Neural progenitor cell (in vitro differentiated cells): ENCODE measurements around the gene ABCC4.

ENCODE experiments used
- CTCF ChIP-seq: fragments of 200-600 bp; sonication (generic); IDR thresholded peaks from 2 replicates; pipeline ENCODE4 v1.5.1; 2017; ENCODE audit warnings: antibody characterized with exemption, mild to moderate bottlenecking
- EZH2 ChIP-seq: fragments of 200-600 bp; sonication (generic); IDR thresholded peaks from 2 replicates; pipeline ENCODE4 v1.6.1; 2017; ENCODE audit warnings: antibody characterized with exemption, mild to moderate bottlenecking, moderate library complexity

GRCh38 chr13:95275322-95276036 lies 25.8 kb downstream of the ABCC4 start:
- TF ChIP-seq CTCF (no peak), EZH2 (no peak)
